ENCODE data around the gene TMEM115. TPM values are rescaled to one million over a fixed set of nuclear protein-coding genes. Genes with fewer than 3 reads are reported as not detected.

TMEM115 gene
- total RNA-seq, 2 donors from 2014 or later = 37.1 to 47.4 TPM

GRCh38 chr3:50319894-50320625, 39.3 kb downstream of the TMEM115 start:
- peak overlapping the region; percentile 93 for H3K27ac ChIP-seq
- H3K27me3 ChIP-seq = no peaks in the 10 kb centered on the region
- TF ChIP-seq CTCF (IDR thresholded peaks at IDR 0.05) = no peak
- no peaks in the 10 kb centered on the region for H3K9me3 ChIP-seq
- peak overlapping the region; percentile 52 to 70 for H3K4me3 ChIP-seq
- no peak for DNase-seq (ENCODE audit: low spot score)
- peaks cover 0 to 77% of the 10 kb centered on the region in 2 donors for H3K4me1 ChIP-seq
- peaks cover 26% of the 10 kb centered on the region for H3K36me3 ChIP-seq

GRCh38 chr3:50319181-50319893, 40.0 kb downstream of the TMEM115 start:
- H3K36me3 ChIP-seq = peaks cover 26% of the 10 kb centered on the region
- H3K4me1 ChIP-seq = peaks cover 0 to 70% of the 10 kb centered on the region in 2 donors

GRCh38 chr3:50318615-50319014, 40.7 kb downstream of the TMEM115 start:
- Histone ChIP-seq H3K27me3 (no peaks in the 10 kb centered on the region), H3K4me1 (peaks cover 0 to 63% of the 10 kb centered on the region in 2 donors)
- DNase-seq (ENCODE audit: low spot score) = no peak

More at GRCh38 chr3:50319181-50319893, 40.0 kb downstream of the TMEM115 start:
- H3K27me3 ChIP-seq = no peaks in the 10 kb centered on the region
- no peak for TF ChIP-seq CTCF (IDR thresholded peaks at IDR 0.05)
- peak overlapping the region; percentile 2 to 93 for H3K27ac ChIP-seq
- peak overlapping the region; percentile 52 to 70 for H3K4me3 ChIP-seq
- H3K9me3 ChIP-seq = no peaks in the 10 kb centered on the region
- DNase-seq (ENCODE audit: low spot score) = no peak

GRCh38 chr3:50318163-50318562, 41.2 kb downstream of the TMEM115 start:
- peak overlapping the region in 1 of 2 donors; percentile 93 for H3K27ac ChIP-seq
- peaks cover 0 to 58% of the 10 kb centered on the region in 2 donors for H3K4me1 ChIP-seq
- H3K27me3 ChIP-seq = no peaks in the 10 kb centered on the region
- DNase-seq (ENCODE audit: low spot score) = no peak
- H3K4me3 ChIP-seq = peak overlapping the region; percentile 10 to 70
- no peak for TF ChIP-seq CTCF (IDR thresholded peaks at IDR 0.05)
- no peaks in the 10 kb centered on the region for H3K9me3 ChIP-seq
- H3K36me3 ChIP-seq = peaks cover 26% of the 10 kb centered on the region

More at GRCh38 chr3:50318615-50319014, 40.7 kb downstream of the TMEM115 start:
- H3K9me3 ChIP-seq = no peaks in the 10 kb centered on the region
- H3K4me3 ChIP-seq = peak overlapping the region; percentile 10 to 70
- TF ChIP-seq CTCF (IDR thresholded peaks at IDR 0.05) = no peak
- H3K27ac ChIP-seq = peak overlapping the region; percentile 2 to 93
- H3K36me3 ChIP-seq = peaks cover 26% of the 10 kb centered on the region

- Histone ChIP-seq H3K4me3 (no peak overlapping the region), H3K9me3 (no peaks in the 10 kb centered on the region), H3K4me1 (peaks cover 0 to 50% of the 10 kb centered on the region in 2 donors), H3K36me3 (peaks cover 26% of the 10 kb centered on the region), H3K27ac (peak overlapping the region in 1 of 2 donors; percentile 93), H3K27me3 (no peaks in the 10 kb centered on the region)
- DNase-seq (ENCODE audit: low spot score) = no peak
- TF ChIP-seq CTCF (IDR thresholded peaks at IDR 0.05) = no peak
Observed at GRCh38 chr3:50317300-50317699, 42.0 kb downstream of the TMEM115 start.

Measured in right atrium auricular region (tissue), 2 donors.